Skeletal muscle cell (primary cell): Measurements from ENCODE around the gene TRPM1.

Experiments used
- DNase-seq: peaks from one replicate; pipeline ENCODE4 v3.0.0-alpha.2; 2010; ENCODE audit warnings: low read depth
- H3K4me3 ChIP-seq: 2 replicates; pipeline ENCODE4 v1.5.1; 2011; ENCODE audit warnings: low read depth, mild to moderate bottlenecking, control low read depth, low read length, moderate library complexity

The TRPM1 gene

GRCh38 chr15:30992249-30992864 is 109.2 kb downstream of the TRPM1 start:
- DNase-seq = no peak
- H3K4me3 ChIP-seq = peak overlapping the region; percentile 93

- DNase-seq = peak; percentile 37
- peak within 1 kb of the TSS; percentile 93 for H3K4me3 ChIP-seq
Observed at GRCh38 chr15:30991255-30992235, 110.0 kb downstream of the TRPM1 start, which contains the start of gene MTMR10. Gene MTMR10, minus strand, starts transcription at chr15:30991628. Its CDS starts 122 bp downstream, at chr15:30991506.

- DNase-seq = no peak
- peak overlapping the region; percentile 93 for H3K4me3 ChIP-seq
Observed at GRCh38 chr15:30990446-30991254, 110.9 kb downstream of the TRPM1 start.

GRCh38 chr15:30990036-30990435 is 111.5 kb downstream of the TRPM1 start:
- no peak for DNase-seq
- peak overlapping the region; percentile 93 for H3K4me3 ChIP-seq

GRCh38 chr15:30985081-30985531 is 116.4 kb downstream of the TRPM1 start:
- no peak for DNase-seq

GRCh38 chr15:30984542-30984941 is 117.0 kb downstream of the TRPM1 start:
- H3K4me3 ChIP-seq = no peak overlapping the region
- no peak for DNase-seq

More at GRCh38 chr15:30985081-30985531, 116.4 kb downstream of the TRPM1 start:
- no peak overlapping the region for H3K4me3 ChIP-seq

- no peak for DNase-seq
- H3K4me3 ChIP-seq = no peak overlapping the region
Observed at GRCh38 chr15:30984118-30984517, 117.4 kb downstream of the TRPM1 start.

- H3K4me3 ChIP-seq = no peak overlapping the region
- DNase-seq = no peak
Observed at GRCh38 chr15:30979457-30979856, 122.1 kb downstream of the TRPM1 start.

GRCh38 chr15:30978328-30978727 is 123.2 kb downstream of the TRPM1 start:
- no peak for DNase-seq
- no peak overlapping the region for H3K4me3 ChIP-seq

- no peak for DNase-seq
- no peak overlapping the region for H3K4me3 ChIP-seq
Observed at GRCh38 chr15:30974112-30974511, 127.4 kb downstream of the TRPM1 start.

- H3K4me3 ChIP-seq = no peak overlapping the region
- no peak for DNase-seq
Observed at GRCh38 chr15:30973379-30973778, 128.1 kb downstream of the TRPM1 start.

- no peak overlapping the region for H3K4me3 ChIP-seq
Observed at GRCh38 chr15:30969724-30970123, 131.8 kb downstream of the TRPM1 start.

GRCh38 chr15:30963681-30964080 is 137.8 kb downstream of the TRPM1 start:
- H3K4me3 ChIP-seq = no peak overlapping the region
- DNase-seq = no peak

More at GRCh38 chr15:30969724-30970123, 131.8 kb downstream of the TRPM1 start:
- no peak for DNase-seq

GRCh38 chr15:30962659-30963058 is 138.9 kb downstream of the TRPM1 start:
- DNase-seq = no peak
- H3K4me3 ChIP-seq = no peak overlapping the region

- no peak overlapping the region for H3K4me3 ChIP-seq
- no peak for DNase-seq
Observed at GRCh38 chr15:30962079-30962478, 139.4 kb downstream of the TRPM1 start.

- no peak for DNase-seq
- H3K4me3 ChIP-seq = no peak overlapping the region
Observed at GRCh38 chr15:30958219-30958618, 143.3 kb downstream of the TRPM1 start.

- no peak for DNase-seq
- H3K4me3 ChIP-seq = no peak overlapping the region
Observed at GRCh38 chr15:30956216-30957124, 145.1 kb downstream of the TRPM1 start.

GRCh38 chr15:30954674-30955073 is 146.9 kb downstream of the TRPM1 start:
- DNase-seq = no peak

More at GRCh38 chr15:30954674-30955073, 146.9 kb downstream of the TRPM1 start:
- H3K4me3 ChIP-seq = no peak overlapping the region
